OCI-LY1 (cell line): Measurements from ENCODE around the gene SMOC2.

Experiments used
- H2AFZ ChIP-seq: fragments of 200-600 bp; sonication (generic), shearing (Covaris generic); 2 replicates; pipeline ENCODE4 v1.6.0; 2014; ENCODE audit warnings: antibody characterized with exemption, mild to moderate bottlenecking, low read length
- H3F3A ChIP-seq: fragments of 200-600 bp; sonication (generic), shearing (Covaris generic); 2 replicates; pipeline ENCODE4 v1.6.0; 2014; ENCODE audit warnings: mild to moderate bottlenecking, antibody characterized with exemption, low read length, moderate library complexity; ENCODE audit not compliant: insufficient read depth
- H3K27ac ChIP-seq: fragments of 200-600 bp; sonication (generic); 2 replicates; pipeline ENCODE4 v1.5.1; 2014; ENCODE audit warnings: low read length, mixed run types, mild to moderate bottlenecking, low read depth; ENCODE audit not compliant: poor library complexity, severe bottlenecking
- H3K27me3 ChIP-seq: fragments of 200-600 bp; sonication (generic); 2 replicates; pipeline ENCODE4 v1.6.0; 2014; ENCODE audit warnings: antibody characterized with exemption, mild to moderate bottlenecking, low read length, moderate library complexity; ENCODE audit not compliant: insufficient read depth
- H3K36me3 ChIP-seq: fragments of 200-600 bp; sonication (generic); 2 replicates; pipeline ENCODE4 v1.6.1; 2014; ENCODE audit warnings: mild to moderate bottlenecking, antibody characterized with exemption, low read length, moderate library complexity, mixed read lengths; ENCODE audit not compliant: insufficient read depth
- H3K4me1 ChIP-seq: fragments of 200-600 bp; sonication (generic); 2 replicates; pipeline ENCODE4 v1.5.1; 2014; ENCODE audit warnings: mild to moderate bottlenecking, low read length, moderate library complexity; ENCODE audit not compliant: insufficient read depth, severe bottlenecking
- H3K4me2 ChIP-seq: fragments of 200-600 bp; sonication (generic), shearing (Covaris generic); 2 replicates; pipeline ENCODE4 v1.6.1; 2014; ENCODE audit warnings: low read length
- H3K4me3 ChIP-seq: fragments of 200-600 bp; sonication (generic); 2 replicates; pipeline ENCODE4 v1.5.1; 2014; ENCODE audit warnings: low read length, low read depth, mild to moderate bottlenecking, mixed read lengths; ENCODE audit not compliant: poor library complexity, severe bottlenecking
- H3K79me2 ChIP-seq: fragments of 200-600 bp; shearing (Covaris generic); 2 replicates; pipeline ENCODE4 v1.6.1; 2016; ENCODE audit warnings: mixed run types, low read length, mixed read lengths; ENCODE audit not compliant: insufficient read depth
- H3K9ac ChIP-seq: fragments of 200-600 bp; sonication (generic), shearing (Covaris generic); 2 replicates; pipeline ENCODE4 v1.6.1; 2014; ENCODE audit warnings: mild to moderate bottlenecking, low read length, mixed read lengths
- H3K9me2 ChIP-seq: fragments of 200-600 bp; sonication (generic), shearing (Covaris generic); 2 replicates; pipeline ENCODE4 v1.6.1; 2014; ENCODE audit warnings: low read depth, mild to moderate bottlenecking, low read length, mixed read lengths
- H3K9me3 ChIP-seq: fragments of 200-600 bp; shearing (Covaris generic); 2 replicates; pipeline ENCODE4 v1.6.1; 2014; ENCODE audit warnings: low read length, mixed read lengths
- H4K20me1 ChIP-seq: fragments of 200-600 bp; sonication (generic), shearing (Covaris generic); 2 replicates; pipeline ENCODE4 v1.6.0; 2016; ENCODE audit warnings: mild to moderate bottlenecking, low read length; ENCODE audit not compliant: insufficient read depth
- EZH2 ChIP-seq: fragments of 200-600 bp; sonication (generic), shearing (Covaris generic); IDR thresholded peaks from 2 replicates; pipeline ENCODE4 v1.8.0; 2017; ENCODE audit warnings: borderline replicate concordance, mixed run types, mild to moderate bottlenecking, antibody characterized with exemption, low read length, moderate library complexity, mixed read lengths
- TF ChIP-seq, protein P1 (sequence below): fragments of 200-600 bp; sonication (generic), shearing (Covaris generic); IDR thresholded peaks from 2 replicates; pipeline ENCODE4 v1.5.1; 2017; ENCODE audit warnings: mild to moderate bottlenecking, antibody characterized with exemption, low read length, moderate library complexity, mixed read lengths

SMOC2 gene

DNA sequence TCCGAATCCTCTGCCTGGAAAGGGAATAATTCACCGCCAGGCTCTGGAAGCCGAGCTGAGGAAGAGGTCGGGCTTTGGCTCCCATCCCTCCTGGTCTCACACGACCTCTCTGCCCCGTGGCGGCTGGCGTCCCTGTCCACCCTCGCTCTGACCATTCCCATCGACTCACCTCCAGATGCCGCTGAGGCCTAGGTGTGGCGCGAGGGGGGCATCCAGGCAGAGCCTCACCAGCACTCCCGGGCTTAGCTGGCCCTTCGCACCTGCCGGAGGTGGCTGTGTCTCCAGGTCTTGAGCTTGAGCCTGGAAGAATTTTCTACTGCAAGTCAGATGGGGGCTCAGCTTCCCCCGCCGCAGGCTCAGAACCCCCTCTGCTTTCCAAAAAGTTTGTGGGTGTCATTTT, 28.5 kb upstream of the SMOC2 start:
- Histone ChIP-seq H3K9me3 (no peaks in the 10 kb centered on the region), H3K4me3 (no peak overlapping the region), H3F3A (no peaks in the 10 kb centered on the region), H3K79me2 (no peaks in the 10 kb centered on the region), H3K4me2 (no peak overlapping the region), H3K27ac (no peak overlapping the region), H4K20me1 (no peaks in the 10 kb centered on the region), H3K4me1 (no peaks in the 10 kb centered on the region), H3K9me2 (no peaks in the 10 kb centered on the region), H2AFZ (no peak overlapping the region), H3K27me3 (peaks cover 3% of the 10 kb centered on the region; the same call in 1 of the 2 replicates), H3K9ac (no peak overlapping the region), H3K36me3 (no peaks in the 10 kb centered on the region)
- TF ChIP-seq, protein P1, sequence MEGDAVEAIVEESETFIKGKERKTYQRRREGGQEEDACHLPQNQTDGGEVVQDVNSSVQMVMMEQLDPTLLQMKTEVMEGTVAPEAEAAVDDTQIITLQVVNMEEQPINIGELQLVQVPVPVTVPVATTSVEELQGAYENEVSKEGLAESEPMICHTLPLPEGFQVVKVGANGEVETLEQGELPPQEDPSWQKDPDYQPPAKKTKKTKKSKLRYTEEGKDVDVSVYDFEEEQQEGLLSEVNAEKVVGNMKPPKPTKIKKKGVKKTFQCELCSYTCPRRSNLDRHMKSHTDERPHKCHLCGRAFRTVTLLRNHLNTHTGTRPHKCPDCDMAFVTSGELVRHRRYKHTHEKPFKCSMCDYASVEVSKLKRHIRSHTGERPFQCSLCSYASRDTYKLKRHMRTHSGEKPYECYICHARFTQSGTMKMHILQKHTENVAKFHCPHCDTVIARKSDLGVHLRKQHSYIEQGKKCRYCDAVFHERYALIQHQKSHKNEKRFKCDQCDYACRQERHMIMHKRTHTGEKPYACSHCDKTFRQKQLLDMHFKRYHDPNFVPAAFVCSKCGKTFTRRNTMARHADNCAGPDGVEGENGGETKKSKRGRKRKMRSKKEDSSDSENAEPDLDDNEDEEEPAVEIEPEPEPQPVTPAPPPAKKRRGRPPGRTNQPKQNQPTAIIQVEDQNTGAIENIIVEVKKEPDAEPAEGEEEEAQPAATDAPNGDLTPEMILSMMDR: no peak
- TF ChIP-seq EZH2: no peak

DNA sequence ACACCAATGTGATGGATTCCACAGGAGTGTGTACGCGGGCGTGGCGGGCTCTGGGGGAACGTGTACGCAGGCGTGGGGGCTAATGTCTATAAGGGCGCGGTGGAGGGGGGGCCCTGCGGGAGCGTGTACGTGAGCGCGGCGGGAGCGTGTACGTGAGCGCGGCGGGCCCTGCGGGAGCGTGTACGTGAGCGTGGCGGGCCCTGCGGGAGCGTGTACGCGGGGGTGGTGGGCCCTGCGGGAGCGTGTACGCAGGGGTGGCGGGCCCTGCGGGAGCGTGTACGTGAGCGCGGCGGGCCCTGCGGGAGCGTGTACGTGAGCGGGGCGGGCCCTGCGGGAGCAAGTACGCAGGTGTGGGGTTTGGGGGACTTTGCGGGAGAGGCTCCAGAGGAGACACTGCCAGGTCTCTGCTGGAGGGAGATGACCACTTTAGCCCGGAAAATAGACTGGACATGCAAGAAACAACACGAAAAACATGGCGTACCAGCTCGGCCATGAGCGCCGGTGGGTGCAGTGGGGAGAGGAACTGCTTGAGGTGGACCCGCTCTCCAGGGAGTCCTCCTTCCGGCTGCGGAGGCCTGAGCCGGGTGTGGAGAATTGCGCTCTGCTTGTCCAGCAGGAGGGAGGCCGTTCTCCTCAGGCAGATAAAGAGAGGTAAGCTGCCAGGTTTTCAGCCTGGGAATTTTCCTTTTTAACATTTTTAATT, 27.8 kb upstream of the SMOC2 start:
- TF ChIP-seq, protein P1: no peak
- TF ChIP-seq EZH2: no peak
- H3K27me3 ChIP-seq: peaks cover 3% of the 10 kb centered on the region; the same call in 1 of the 2 replicates
- no peaks in the 10 kb centered on the region for H3K4me1 ChIP-seq
- no peaks in the 10 kb centered on the region for H3K9me3 ChIP-seq
- no peaks in the 10 kb centered on the region for H3K79me2 ChIP-seq
- H3K9ac ChIP-seq: no peak overlapping the region
- H4K20me1 ChIP-seq: no peaks in the 10 kb centered on the region
- H2AFZ ChIP-seq: no peak overlapping the region
- H3K36me3 ChIP-seq: no peaks in the 10 kb centered on the region
- H3F3A ChIP-seq: no peaks in the 10 kb centered on the region
- H3K9me2 ChIP-seq: no peaks in the 10 kb centered on the region
- no peak overlapping the region for H3K4me3 ChIP-seq
- no peak overlapping the region for H3K4me2 ChIP-seq
- no peak overlapping the region for H3K27ac ChIP-seq

DNA sequence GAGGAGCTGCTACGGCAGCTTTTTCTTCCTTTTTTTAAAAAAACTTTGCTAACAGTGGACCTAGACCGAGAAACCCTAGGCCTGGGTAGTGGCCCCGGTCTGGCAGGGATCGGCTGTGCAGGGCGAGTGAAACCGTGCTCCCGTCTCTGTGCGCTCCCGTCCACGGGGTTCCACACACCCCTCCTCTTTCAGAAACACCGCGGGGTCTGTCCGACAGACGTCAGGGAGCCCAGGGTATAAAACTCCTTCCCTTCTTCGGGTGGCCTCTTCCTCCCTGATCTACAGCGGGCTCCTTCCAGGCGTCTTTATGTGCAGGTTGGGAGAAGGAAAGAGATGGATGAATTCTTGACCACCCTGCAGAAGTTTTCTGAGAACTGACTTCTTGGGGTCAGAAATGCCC, 27.1 kb upstream of the SMOC2 start:
- Histone ChIP-seq H3K27me3 (peaks cover 3% of the 10 kb centered on the region; the same call in 1 of the 2 replicates), H3K4me3 (no peak overlapping the region), H3K36me3 (no peaks in the 10 kb centered on the region), H3K9me3 (no peaks in the 10 kb centered on the region), H3K9ac (no peak overlapping the region), H3K4me1 (no peaks in the 10 kb centered on the region), H3K4me2 (no peak overlapping the region), H3K79me2 (no peaks in the 10 kb centered on the region), H4K20me1 (no peaks in the 10 kb centered on the region), H3K9me2 (no peaks in the 10 kb centered on the region), H3F3A (no peaks in the 10 kb centered on the region), H2AFZ (no peak overlapping the region), H3K27ac (no peak overlapping the region)
- no peak for TF ChIP-seq EZH2
- TF ChIP-seq, protein P1: no peak
